CD4-positive, CD25-positive, alpha-beta regulatory T cell (primary cell): Measurements from ENCODE around the gene BPIFB2. TPM values are rescaled to one million over a fixed set of nuclear protein-coding genes. Genes with fewer than 3 reads are reported as not detected.

Experiments used
- ATAC-seq, 2 donors: fragments of 150-1000 bp; cut with Tn5 transposase; one replicate each; pipeline ENCODE4 v1.10.0; 2021; ENCODE audit warnings: low read depth in 2 of 2, moderate number of reproducible peaks in 2 of 2, moderate library complexity in 1 of 2
- DNase-seq, 3 donors: peaks; one replicate each; pipeline versions ENCODE4 v3.0.0 to v3.0.0-alpha.2; 2012 to 2022; ENCODE audit warnings: mixed read lengths in 1 of 3
- H3K27ac ChIP-seq: one replicate; pipeline ENCODE4 v1.7.0; 2013; ENCODE audit warnings: mild to moderate bottlenecking, low read length; ENCODE audit not compliant: insufficient read depth, poor library complexity, severe bottlenecking
- H3K27me3 ChIP-seq: one replicate; pipeline ENCODE4 v1.7.0; 2013; ENCODE audit warnings: low read length; ENCODE audit not compliant: control insufficient read depth, insufficient read depth
- H3K36me3 ChIP-seq: one replicate; pipeline ENCODE4 v1.7.0; 2013; ENCODE audit warnings: mild to moderate bottlenecking, low read length, moderate library complexity; ENCODE audit not compliant: control insufficient read depth, insufficient read depth
- H3K4me1 ChIP-seq: 2 replicates; pipeline ENCODE4 v1.7.0; 2013; ENCODE audit warnings: mild to moderate bottlenecking, low read length; ENCODE audit not compliant: insufficient read depth, control insufficient read depth, poor library complexity, severe bottlenecking
- H3K4me3 ChIP-seq: one replicate; pipeline ENCODE4 v1.7.0; 2013; ENCODE audit warnings: low read depth, mild to moderate bottlenecking, low read length, moderate library complexity
- H3K9me3 ChIP-seq, 2 experiments: 1 replicate in 1 of 2; 2 replicates in 1 of 2; pipeline ENCODE4 v1.7.0; 2013; ENCODE audit warnings: low read length in 2 of 2, mild to moderate bottlenecking in 1 of 2, moderate library complexity in 1 of 2; ENCODE audit not compliant: control insufficient read depth in 2 of 2
- H3K27ac Mint-ChIP-seq, 3 donors: one replicate each; pipeline ENCODE4 v1.8.0; 2020 to 2022; ENCODE audit warnings: mild to moderate bottlenecking in 3 of 3, mixed read lengths in 3 of 3, moderate library complexity in 2 of 3
- H3K27me3 Mint-ChIP-seq: one replicate; pipeline ENCODE4 v1.8.0; 2022; ENCODE audit warnings: mild to moderate bottlenecking, mixed read lengths
- H3K36me3 Mint-ChIP-seq: one replicate; pipeline ENCODE4 v1.8.0; 2020; ENCODE audit warnings: mixed read lengths
- H3K4me1 Mint-ChIP-seq, 4 donors: one replicate each; pipeline ENCODE4 v1.8.0; 2020 to 2022; ENCODE audit warnings: mixed read lengths in 4 of 4, mild to moderate bottlenecking in 1 of 4
- H3K4me3 Mint-ChIP-seq, 4 donors: one replicate each; pipeline ENCODE4 v1.8.0; 2020 to 2022; ENCODE audit warnings: mild to moderate bottlenecking in 4 of 4, mixed read lengths in 4 of 4, moderate library complexity in 3 of 4
- H3K9me3 Mint-ChIP-seq, 7 donors: one replicate each; pipeline ENCODE4 v1.8.0; 2020 to 2022; ENCODE audit warnings: mixed read lengths in 7 of 7, mild to moderate bottlenecking in 3 of 7, moderate library complexity in 2 of 7
- polyA plus RNA-seq, 4 donors: library from polyadenylated mRNA; unstranded; fragments of 300-500 nt; fragmentation: Illumina TruSeq; gene quantifications; one replicate each; pipeline ENCODE4 v1.2.3, GENCODE V29; 2021
- total RNA-seq: library from RNA; stranded (reverse); gene quantifications from one replicate; pipeline ENCODE4 v1.2.3, GENCODE V29; 2022

The BPIFB2 gene
- total and polyA plus RNA-seq, 5 donors from 2014 or later, result not detected

DNA sequence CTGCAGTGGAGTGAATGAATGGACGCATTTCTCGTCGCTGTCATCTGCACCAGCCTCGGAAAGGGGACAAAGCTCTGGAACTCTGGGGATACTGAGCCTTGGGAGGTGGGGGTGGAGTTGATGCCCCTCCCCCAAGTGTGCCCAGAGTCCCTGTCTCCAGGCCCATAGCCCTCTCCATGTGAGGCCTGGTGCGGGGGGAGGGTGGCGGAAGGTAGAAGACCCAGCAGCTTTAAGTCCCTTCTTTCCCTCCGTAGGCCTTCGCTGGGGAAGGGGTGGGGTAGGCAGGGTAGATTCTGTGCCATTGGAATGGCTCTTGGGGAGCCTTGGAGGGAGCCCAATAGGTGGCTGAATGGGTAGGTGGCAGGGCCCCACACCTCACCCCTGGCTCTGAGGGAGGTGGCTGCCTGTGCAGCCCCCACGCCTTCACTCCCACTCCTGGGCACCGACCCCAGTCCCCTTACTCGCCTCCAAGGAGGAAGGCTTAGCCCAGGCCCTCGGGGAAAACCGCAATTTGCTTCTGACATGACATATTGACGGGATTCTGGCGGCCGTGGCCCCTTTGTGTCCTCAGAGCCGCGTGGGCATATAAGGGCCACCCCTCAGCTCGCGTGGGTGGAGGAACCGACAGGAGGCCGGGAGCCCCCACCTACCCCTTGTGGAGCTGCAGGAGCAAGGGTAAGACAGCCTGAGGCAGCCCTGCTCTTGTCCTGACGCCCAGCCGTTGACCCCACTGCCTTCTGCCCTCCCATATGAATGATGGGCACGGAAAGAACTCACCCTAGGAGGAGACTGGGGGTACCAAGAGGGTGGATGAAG lies 46.0 kb downstream of the BPIFB2 start, which contains the start of gene BPIFB3:
Gene BPIFB3 (plus strand): TSS at position 613 of the 816 bp plus-strand sequence. CDS start 1,533 bp downstream, outside the sequence.
- no peak within 1 kb of the TSS for H3K27ac ChIP-seq
- Mint-ChIP-seq H3K4me1 (peaks cover 0 to 5% (median 0%) of the 10 kb centered on the region in 4 donors), H3K27me3 (no peaks in the 10 kb centered on the region), H3K4me3 (no peak within 1 kb of the TSS), H3K27ac (peak within 1 kb of the TSS in 1 of 3 donors; percentile 45), H3K9me3 (peaks cover 0 to 2% (median 0%) of the 10 kb centered on the region in 7 donors), H3K36me3 (no peaks in the 10 kb centered on the region)
- no peaks in the 10 kb centered on the region for H3K4me1 ChIP-seq
- no peaks in the 10 kb centered on the region for H3K9me3 ChIP-seq
- H3K4me3 ChIP-seq, result no peak within 1 kb of the TSS
- H3K36me3 ChIP-seq, result no peaks in the 10 kb centered on the region
- DNase-seq (no peak), ATAC-seq (no peak)
- no peaks in the 10 kb centered on the region for H3K27me3 ChIP-seq

DNA sequence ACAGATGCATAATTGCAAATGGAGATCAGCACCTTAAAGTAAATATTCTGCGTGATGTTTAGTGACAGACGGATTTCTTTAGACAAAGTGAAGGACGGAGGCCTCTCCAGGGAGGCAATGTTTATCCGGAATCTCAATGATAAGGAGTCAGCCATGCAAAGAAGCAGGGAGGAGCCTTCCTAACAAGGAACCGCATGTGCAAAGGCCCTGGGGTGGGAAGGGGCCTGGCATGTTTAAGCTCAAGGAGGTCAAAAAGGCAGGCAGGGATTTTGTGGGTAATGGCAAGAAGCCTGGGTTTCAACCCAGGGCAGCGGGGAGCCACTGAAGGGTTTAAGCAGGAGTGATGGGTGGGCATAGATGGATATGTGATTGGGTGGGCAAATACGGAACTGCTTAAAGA lies 46.9 kb downstream of the BPIFB2 start:
- no peaks in the 10 kb centered on the region for H3K9me3 Mint-ChIP-seq
- H3K4me1 ChIP-seq, result no peaks in the 10 kb centered on the region
- DNase-seq, result no peak
- no peaks in the 10 kb centered on the region for H3K36me3 ChIP-seq
- no peaks in the 10 kb centered on the region for H3K36me3 Mint-ChIP-seq
- H3K27me3 Mint-ChIP-seq, result no peaks in the 10 kb centered on the region
- ATAC-seq, result no peak
- no peak overlapping the region for H3K27ac ChIP-seq
- H3K9me3 ChIP-seq, result no peaks in the 10 kb centered on the region
- peaks cover 0 to 5% (median 0%) of the 10 kb centered on the region in 4 donors for H3K4me1 Mint-ChIP-seq
- H3K4me3 Mint-ChIP-seq, result no peak overlapping the region
- no peak overlapping the region for H3K4me3 ChIP-seq
- no peaks in the 10 kb centered on the region for H3K27me3 ChIP-seq
- H3K27ac Mint-ChIP-seq, result peak overlapping the region in 1 of 3 donors; percentile 45

DNA sequence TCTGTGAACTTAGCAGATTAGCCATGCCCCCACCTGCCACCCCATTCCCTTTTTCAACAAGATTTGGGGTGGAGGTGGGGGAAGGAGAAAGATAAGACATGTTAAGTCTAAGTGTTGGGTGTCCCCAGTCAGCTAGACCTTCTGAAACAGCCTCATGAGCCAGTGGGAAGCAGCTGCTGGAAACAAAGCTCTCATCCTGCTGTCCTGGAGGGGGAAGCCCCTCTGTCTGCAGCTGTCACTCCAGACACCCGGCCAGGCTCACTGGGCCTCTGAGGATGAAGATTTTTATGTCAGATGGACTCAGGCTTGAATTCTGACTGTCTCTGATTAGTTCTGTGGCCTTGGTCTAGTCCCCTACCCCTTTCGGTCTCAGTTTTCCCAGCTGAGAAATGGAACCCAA lies 47.3 kb downstream of the BPIFB2 start:
- no peak for DNase-seq
- no peak for ATAC-seq
- H3K4me3 ChIP-seq, result no peak overlapping the region
- Mint-ChIP-seq H3K36me3 (no peaks in the 10 kb centered on the region), H3K4me3 (no peak overlapping the region), H3K4me1 (peaks cover 0 to 5% (median 0%) of the 10 kb centered on the region in 4 donors), H3K27me3 (no peaks in the 10 kb centered on the region), H3K27ac (peak overlapping the region in 1 of 3 donors; percentile 83), H3K9me3 (no peaks in the 10 kb centered on the region)
- no peak overlapping the region for H3K27ac ChIP-seq
- no peaks in the 10 kb centered on the region for H3K9me3 ChIP-seq
- H3K36me3 ChIP-seq, result no peaks in the 10 kb centered on the region
- H3K4me1 ChIP-seq, result no peaks in the 10 kb centered on the region
- H3K27me3 ChIP-seq, result no peaks in the 10 kb centered on the region

DNA sequence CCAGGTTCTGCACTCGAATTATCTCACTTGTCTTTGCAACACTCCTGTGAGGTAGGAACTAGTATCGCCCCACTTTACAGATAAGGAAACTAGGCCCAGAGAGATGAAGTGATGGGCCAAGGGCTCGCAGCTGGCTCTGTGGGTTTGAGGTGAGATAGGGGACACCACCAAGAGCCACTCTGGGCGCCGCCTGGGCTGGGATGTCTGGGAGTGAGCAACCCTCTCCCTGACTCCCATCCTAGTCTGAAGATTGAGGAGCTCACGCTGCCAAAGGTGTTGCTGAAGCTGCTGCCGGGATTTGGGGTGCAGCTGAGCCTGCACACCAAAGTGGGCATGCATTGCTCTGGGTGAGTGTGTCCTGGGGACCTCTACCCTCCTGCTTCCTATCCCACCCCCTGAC lies 51.6 kb downstream of the BPIFB2 start:
- Mint-ChIP-seq H3K4me1 (peaks cover 0 to 3% (median 0%) of the 10 kb centered on the region in 4 donors), H3K4me3 (no peak overlapping the region), H3K27me3 (no peaks in the 10 kb centered on the region), H3K9me3 (no peaks in the 10 kb centered on the region), H3K36me3 (no peaks in the 10 kb centered on the region), H3K27ac (no peak overlapping the region)
- no peak for ATAC-seq
- Histone ChIP-seq H3K36me3 (no peaks in the 10 kb centered on the region), H3K27me3 (no peaks in the 10 kb centered on the region), H3K9me3 (no peaks in the 10 kb centered on the region), H3K27ac (no peak overlapping the region), H3K4me3 (no peak overlapping the region), H3K4me1 (no peaks in the 10 kb centered on the region)
- no peak for DNase-seq

DNA sequence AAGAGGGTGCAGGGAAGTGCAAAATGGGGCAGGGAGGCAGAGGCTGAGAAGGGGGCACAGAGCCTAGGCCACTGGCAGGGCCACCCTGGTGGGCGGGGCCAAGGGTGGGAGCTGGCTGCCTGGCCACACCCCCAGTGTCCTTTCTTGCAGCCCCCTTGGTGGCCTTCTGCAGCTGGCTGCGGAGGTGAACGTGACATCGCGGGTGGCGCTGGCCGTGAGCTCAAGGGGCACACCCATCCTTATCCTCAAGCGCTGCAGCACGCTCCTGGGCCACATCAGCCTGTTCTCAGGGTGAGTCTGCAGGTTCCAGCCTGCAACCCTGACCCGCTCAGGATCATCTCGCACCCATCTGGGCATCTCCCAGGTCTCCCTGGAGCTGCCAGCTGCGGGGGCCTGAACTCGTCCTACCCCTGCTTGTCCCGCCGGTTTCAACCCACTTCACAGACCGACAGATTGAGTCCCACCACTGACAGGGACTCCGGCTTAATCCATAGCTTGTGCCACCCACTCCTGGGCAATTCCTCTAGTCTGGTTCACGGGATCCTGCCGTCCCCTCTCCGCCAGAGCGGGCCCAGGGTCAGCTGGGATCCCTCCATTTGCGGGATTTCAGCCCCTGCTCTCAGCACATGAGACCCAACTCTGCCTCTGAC lies 52.4 kb downstream of the BPIFB2 start:
- ATAC-seq, result no peak
- Histone ChIP-seq H3K27me3 (no peaks in the 10 kb centered on the region), H3K9me3 (no peaks in the 10 kb centered on the region), H3K27ac (no peak overlapping the region), H3K36me3 (no peaks in the 10 kb centered on the region), H3K4me1 (no peaks in the 10 kb centered on the region), H3K4me3 (no peak overlapping the region)
- no peaks in the 10 kb centered on the region for H3K9me3 Mint-ChIP-seq
- no peak overlapping the region for H3K4me3 Mint-ChIP-seq
- no peak overlapping the region for H3K27ac Mint-ChIP-seq
- DNase-seq, result no peak
- H3K36me3 Mint-ChIP-seq, result no peaks in the 10 kb centered on the region
- H3K27me3 Mint-ChIP-seq, result no peaks in the 10 kb centered on the region
- peaks cover 0 to 3% (median 0%) of the 10 kb centered on the region in 4 donors for H3K4me1 Mint-ChIP-seq

DNA sequence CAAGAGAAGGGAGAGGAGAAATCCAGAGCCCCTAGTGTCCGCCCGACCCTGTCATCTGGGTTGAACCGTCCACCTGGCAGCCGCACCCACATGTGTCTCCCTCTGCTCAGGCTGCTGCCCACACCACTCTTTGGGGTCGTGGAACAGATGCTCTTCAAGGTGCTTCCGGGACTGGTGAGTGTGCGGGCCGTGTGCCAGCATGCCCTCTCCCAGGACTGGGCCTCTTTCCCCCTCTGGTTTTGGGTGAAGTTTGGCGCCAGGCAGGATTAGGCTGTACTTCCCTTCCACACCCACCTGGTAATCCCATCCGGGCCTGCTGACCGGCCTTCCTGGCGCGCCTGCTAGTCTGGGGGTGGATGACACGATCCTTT lies 54.1 kb downstream of the BPIFB2 start:
- Mint-ChIP-seq H3K27ac (no peak overlapping the region), H3K4me1 (peaks cover 0 to 3% (median under 1%) of the 10 kb centered on the region in 4 donors), H3K9me3 (no peaks in the 10 kb centered on the region), H3K36me3 (no peaks in the 10 kb centered on the region), H3K27me3 (no peaks in the 10 kb centered on the region), H3K4me3 (no peak overlapping the region)
- H3K36me3 ChIP-seq, result no peaks in the 10 kb centered on the region
- H3K4me1 ChIP-seq, result no peaks in the 10 kb centered on the region
- no peaks in the 10 kb centered on the region for H3K27me3 ChIP-seq
- ATAC-seq (no peak), DNase-seq (no peak)
- H3K4me3 ChIP-seq, result no peak overlapping the region
- H3K27ac ChIP-seq, result no peak overlapping the region
- no peaks in the 10 kb centered on the region for H3K9me3 ChIP-seq

DNA sequence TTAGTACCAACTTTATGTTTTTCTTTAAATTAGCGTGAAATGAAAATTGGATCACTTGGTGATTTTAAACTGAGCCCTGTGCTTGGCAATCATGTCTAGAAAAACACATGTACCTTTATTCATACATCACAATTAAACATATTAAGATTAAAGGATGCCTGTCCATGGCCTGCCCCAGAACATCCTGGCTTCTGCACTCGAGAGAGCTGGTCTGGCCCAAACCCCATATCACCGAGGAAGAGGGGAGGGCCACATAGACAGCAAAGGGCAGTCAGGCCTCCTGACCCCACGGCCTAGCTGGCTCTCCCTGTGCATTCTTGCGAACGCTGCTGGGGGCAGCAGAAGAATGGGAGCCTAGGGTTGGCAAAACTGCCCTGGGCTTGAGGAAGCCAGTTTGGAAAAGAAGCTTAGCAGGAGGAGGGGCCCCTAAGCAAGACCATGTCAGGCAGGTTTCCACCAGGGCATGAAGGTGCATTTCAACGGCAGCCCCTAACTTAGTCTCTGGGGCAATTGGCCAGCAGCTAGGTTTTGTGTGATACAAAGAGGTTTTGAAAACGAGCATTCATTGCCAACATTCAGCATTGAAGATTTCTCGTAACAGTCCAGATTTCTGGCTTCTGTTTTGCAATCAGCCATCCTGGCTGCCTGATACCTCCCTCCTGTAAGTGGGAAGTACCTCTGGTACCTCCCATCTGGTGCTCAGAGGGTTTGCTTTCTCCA lies 54.8 kb downstream of the BPIFB2 start:
- DNase-seq, result no peak
- Mint-ChIP-seq H3K4me1 (peaks cover 0 to 4% (median under 1%) of the 10 kb centered on the region in 4 donors), H3K4me3 (no peak overlapping the region), H3K27me3 (no peaks in the 10 kb centered on the region), H3K36me3 (no peaks in the 10 kb centered on the region), H3K9me3 (no peaks in the 10 kb centered on the region), H3K27ac (no peak overlapping the region)
- H3K36me3 ChIP-seq, result no peaks in the 10 kb centered on the region
- H3K9me3 ChIP-seq, result no peaks in the 10 kb centered on the region
- no peak for ATAC-seq
- H3K27me3 ChIP-seq, result no peaks in the 10 kb centered on the region
- no peak overlapping the region for H3K4me3 ChIP-seq
- H3K4me1 ChIP-seq, result no peaks in the 10 kb centered on the region
- no peak overlapping the region for H3K27ac ChIP-seq
